Memory B cell (primary cell): ENCODE measurements around the gene TPCN2.

Source experiments
- ATAC-seq: fragments of 150-1000 bp; cut with Tn5 transposase; 2 replicates; pipeline ENCODE4 v1.10.0; 2021; ENCODE audit warnings: low read depth, mild to moderate bottlenecking, moderate library complexity
- DNase-seq, 2 donors: peaks; one replicate each; pipeline ENCODE4 v3.0.0; 2022; ENCODE audit warnings: low spot score in 2 of 2
- H3K27ac Mint-ChIP-seq: one replicate; pipeline ENCODE4 v1.8.0; 2022; ENCODE audit warnings: mild to moderate bottlenecking, moderate library complexity, mixed read lengths
- H3K27me3 Mint-ChIP-seq: one replicate; pipeline ENCODE4 v1.8.0; 2022; ENCODE audit warnings: mixed read lengths
- H3K36me3 Mint-ChIP-seq: one replicate; pipeline ENCODE4 v1.8.0; 2022; ENCODE audit warnings: mild to moderate bottlenecking, mixed read lengths
- H3K4me1 Mint-ChIP-seq: one replicate; pipeline ENCODE4 v1.8.0; 2022; ENCODE audit warnings: mixed read lengths
- H3K4me3 Mint-ChIP-seq: one replicate; pipeline ENCODE4 v1.8.0; 2022; ENCODE audit warnings: mild to moderate bottlenecking, moderate library complexity, mixed read lengths
- H3K9me3 Mint-ChIP-seq: one replicate; pipeline ENCODE4 v1.8.0; 2022; ENCODE audit warnings: mixed read lengths

TPCN2 gene

DNA sequence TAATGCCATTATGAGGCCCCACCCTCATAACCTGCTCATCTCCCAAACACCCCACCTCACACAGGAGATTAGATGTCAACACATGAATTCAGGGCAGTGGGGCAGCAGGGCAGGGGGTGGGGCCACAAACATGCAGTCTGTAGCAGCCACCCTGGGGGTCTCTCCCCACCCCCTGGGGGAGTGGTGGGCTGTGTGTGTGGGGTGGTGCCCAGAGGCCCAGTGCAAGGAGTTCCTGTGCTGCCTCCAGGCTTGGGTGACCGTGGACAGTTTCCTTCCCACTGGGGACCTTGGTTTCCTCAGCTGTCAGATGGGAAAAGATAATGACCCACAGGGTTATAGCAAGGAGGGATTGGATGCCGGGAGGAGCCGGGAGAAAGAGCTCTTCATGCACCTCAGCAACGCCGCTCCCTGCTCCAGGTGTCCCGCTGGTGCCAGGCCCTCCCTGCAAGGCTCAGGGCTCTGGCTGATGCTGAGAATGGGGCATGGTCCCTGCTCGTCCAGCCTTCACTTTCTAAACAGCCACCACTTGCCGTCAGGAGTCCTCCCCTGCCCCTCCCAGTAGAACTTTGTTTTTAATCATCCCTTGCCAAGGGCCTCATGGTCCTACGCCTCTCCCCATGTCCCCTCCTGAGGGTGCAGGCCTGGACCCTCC is 33.7 kb upstream of the TPCN2 start:
- Mint-ChIP-seq H3K36me3 (no peaks in the 10 kb centered on the region), H3K9me3 (peaks cover 8% of the 10 kb centered on the region), H3K27me3 (peaks cover 22% of the 10 kb centered on the region), H3K27ac (no peak overlapping the region), H3K4me1 (peaks cover 3% of the 10 kb centered on the region), H3K4me3 (no peak overlapping the region)
- DNase-seq, result no peak
- no peak for ATAC-seq

DNA sequence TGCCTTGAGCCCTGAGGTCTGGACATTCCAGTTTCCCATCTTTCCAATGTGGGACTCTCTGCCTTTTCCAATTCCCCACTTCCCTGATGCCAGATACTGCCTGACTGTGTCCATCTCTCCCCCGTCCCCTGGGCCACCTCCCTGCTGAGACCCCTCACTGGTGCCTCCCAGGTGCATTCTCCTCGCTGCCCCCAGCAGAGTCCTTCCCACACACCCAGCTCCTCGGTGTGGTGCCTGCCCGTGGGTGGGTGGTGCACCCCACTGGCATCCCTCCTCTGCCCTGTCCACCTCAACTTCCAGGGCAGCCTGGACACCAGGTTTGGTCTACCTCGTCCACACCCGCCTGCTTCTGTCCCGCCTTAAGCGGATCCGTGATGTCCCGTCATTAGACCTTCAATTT is 30.8 kb upstream of the TPCN2 start:
- Mint-ChIP-seq H3K4me1 (no peaks in the 10 kb centered on the region), H3K36me3 (no peaks in the 10 kb centered on the region), H3K4me3 (no peak overlapping the region), H3K9me3 (peaks cover 8% of the 10 kb centered on the region), H3K27ac (no peak overlapping the region), H3K27me3 (peaks cover 11% of the 10 kb centered on the region)
- ATAC-seq, result no peak
- DNase-seq, result no peak

DNA sequence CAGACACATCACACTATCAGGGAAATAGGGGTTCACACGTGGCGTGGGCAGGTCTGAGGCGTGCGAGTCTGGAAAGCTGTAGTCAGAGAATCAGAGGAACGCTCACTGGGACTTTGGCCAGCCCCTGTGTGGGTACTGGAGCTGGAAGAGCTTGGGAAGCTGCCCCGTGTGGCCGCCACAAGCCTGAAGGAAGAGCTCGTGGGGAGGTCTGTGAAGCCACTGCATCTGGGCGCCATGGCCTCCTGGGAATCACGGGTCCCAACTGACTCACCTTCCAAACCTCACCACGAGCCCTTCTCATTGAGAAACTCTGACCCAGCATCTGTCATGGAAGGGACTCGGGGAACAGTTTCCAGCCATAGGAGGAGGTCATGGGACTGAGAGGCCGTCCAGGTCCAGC is 29.8 kb upstream of the TPCN2 start:
- Mint-ChIP-seq H3K27me3 (peaks cover 9% of the 10 kb centered on the region), H3K27ac (no peak overlapping the region), H3K4me3 (no peak overlapping the region), H3K9me3 (peaks cover 8% of the 10 kb centered on the region), H3K4me1 (no peaks in the 10 kb centered on the region), H3K36me3 (no peaks in the 10 kb centered on the region)
- ATAC-seq (no peak), DNase-seq (no peak)

DNA sequence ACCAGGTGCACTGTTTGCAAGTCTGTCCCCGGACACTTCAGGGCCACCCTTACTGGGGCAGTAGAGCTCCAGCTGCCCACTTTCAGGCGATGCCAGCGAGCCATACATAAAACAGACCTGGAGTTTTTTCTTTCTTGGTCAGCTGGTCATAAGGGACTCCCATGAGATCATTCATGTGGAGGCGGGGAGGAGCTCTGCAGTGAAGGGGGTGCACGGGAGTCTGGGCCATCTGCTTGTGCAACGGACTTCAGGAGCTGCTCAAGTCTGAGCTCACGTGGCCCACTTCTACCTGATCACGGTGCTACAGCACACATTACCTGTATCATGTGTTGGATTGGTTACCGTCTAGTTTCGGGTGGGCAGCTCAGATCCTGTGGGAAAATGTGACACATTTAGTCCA is 26.5 kb upstream of the TPCN2 start:
- no peaks in the 10 kb centered on the region for H3K4me1 Mint-ChIP-seq
- ATAC-seq (no peak), DNase-seq (no peak)
- no peaks in the 10 kb centered on the region for H3K36me3 Mint-ChIP-seq
- H3K27ac Mint-ChIP-seq, result no peak overlapping the region
- H3K4me3 Mint-ChIP-seq, result no peak overlapping the region
- H3K9me3 Mint-ChIP-seq, result no peaks in the 10 kb centered on the region
- peaks cover 1% of the 10 kb centered on the region for H3K27me3 Mint-ChIP-seq

DNA sequence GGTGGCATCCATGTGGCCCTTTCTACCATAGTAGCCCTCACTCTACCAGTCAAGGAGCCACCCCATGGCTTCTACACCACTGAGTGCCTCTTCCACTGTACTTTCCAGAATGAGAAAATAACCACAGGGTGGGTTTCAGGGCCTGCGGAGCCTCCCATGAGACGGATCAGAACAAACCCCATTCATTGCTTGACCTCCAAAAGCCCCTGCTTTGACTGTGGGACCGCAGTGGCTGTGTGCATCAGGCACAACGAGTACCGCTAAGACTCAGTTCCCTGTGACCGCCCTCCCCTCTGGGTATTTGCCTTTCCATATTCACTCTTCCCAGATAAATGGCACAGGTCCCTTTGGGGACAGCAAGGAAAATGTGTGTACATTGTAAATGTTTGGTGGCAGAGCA is 24.2 kb upstream of the TPCN2 start:
- Mint-ChIP-seq H3K4me1 (no peaks in the 10 kb centered on the region), H3K27ac (no peak overlapping the region)
- ATAC-seq, result no peak

DNA sequence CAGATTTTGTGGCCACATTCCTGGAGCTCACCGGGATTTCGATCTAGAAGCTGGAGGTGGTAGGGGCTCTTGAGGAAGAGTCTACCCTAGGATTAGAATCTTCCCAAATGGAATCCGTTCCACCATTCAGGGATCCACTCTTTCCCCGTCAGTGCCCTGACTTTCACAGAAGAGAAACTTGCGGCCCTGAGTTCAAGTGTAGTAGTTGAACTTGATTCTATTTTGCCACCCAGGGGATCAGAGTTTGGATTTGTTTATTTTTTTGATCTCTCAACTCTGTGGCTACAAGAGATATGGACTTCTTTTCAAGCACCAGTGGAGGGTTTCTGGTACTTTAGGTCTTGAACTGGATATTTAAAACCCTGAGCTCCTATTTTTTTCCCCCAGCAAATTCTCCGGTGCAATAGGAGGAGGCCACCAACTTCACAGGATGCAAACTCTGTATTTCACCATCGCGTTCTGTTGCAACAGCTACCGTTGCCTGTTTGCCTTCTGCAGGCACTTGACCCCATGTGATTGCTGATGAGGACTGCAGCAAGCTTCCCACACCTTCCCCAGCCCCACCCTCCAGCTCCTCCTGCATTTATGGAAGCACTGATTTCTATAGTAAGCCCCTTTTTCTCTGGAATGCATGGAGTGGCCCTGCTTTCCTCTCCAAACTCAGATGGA is 20.9 kb upstream of the TPCN2 start:
- ATAC-seq (no peak), DNase-seq (no peak)
- H3K27ac Mint-ChIP-seq, result no peak overlapping the region
- H3K4me1 Mint-ChIP-seq, result peaks cover under 1% of the 10 kb centered on the region
- peaks cover 2% of the 10 kb centered on the region for H3K27me3 Mint-ChIP-seq
- H3K4me3 Mint-ChIP-seq, result no peak overlapping the region
- no peaks in the 10 kb centered on the region for H3K9me3 Mint-ChIP-seq
- H3K36me3 Mint-ChIP-seq, result no peaks in the 10 kb centered on the region

More for the DNA sequence above, 24.2 kb upstream of the TPCN2 start:
- DNase-seq, result no peak
- Mint-ChIP-seq H3K36me3 (no peaks in the 10 kb centered on the region), H3K27me3 (no peaks in the 10 kb centered on the region), H3K4me3 (no peak overlapping the region), H3K9me3 (no peaks in the 10 kb centered on the region)

DNA sequence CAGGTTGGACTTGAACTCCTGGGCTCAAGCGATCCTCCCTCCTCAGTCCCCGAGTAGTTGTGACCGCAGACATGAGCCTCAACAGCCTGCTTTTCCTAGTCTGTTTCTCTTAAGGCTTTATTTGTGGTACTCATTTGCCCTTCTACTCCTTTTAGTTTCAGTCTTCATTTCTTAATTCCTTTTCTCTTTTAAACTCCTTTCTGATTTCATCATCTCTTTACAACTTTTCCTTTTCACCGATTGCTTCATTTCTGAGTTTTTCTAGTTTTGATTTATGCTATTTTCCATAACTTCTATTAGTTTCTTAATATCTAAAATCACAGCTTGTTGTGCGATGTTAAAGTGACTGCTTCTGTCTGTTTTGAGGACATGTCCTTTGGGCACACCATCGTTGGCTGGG is 18.4 kb upstream of the TPCN2 start:
- Mint-ChIP-seq H3K27me3 (peaks cover 4% of the 10 kb centered on the region), H3K4me1 (peaks cover 2% of the 10 kb centered on the region), H3K36me3 (no peaks in the 10 kb centered on the region), H3K27ac (no peak overlapping the region), H3K9me3 (no peaks in the 10 kb centered on the region), H3K4me3 (no peak overlapping the region)
- DNase-seq (no peak), ATAC-seq (no peak)

DNA sequence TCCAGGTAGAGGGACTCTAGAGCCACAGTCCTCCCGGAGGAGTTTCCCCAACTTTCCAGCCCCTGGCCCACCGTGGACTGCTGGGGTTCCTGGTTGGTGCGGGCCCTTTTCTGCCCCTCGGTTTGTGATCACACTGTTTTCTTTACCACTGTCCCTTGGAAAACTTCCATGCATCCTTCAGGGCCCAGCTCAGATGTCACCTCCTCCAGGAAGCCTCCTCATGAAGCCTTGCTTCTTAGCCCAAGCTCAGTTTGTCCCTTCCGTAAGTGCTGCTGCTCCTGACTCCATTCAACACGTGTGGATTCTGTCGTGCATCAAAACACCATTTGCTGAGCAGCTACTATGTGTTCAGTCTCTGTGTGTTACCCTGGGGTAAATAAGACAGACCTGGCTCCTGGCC is 15.9 kb upstream of the TPCN2 start:
- no peak for DNase-seq
- no peak overlapping the region for H3K27ac Mint-ChIP-seq
- H3K4me1 Mint-ChIP-seq, result peaks cover 2% of the 10 kb centered on the region
- H3K36me3 Mint-ChIP-seq, result no peaks in the 10 kb centered on the region
- peaks cover 8% of the 10 kb centered on the region for H3K27me3 Mint-ChIP-seq
- H3K4me3 Mint-ChIP-seq, result no peak overlapping the region
- H3K9me3 Mint-ChIP-seq, result no peaks in the 10 kb centered on the region
- ATAC-seq, result no peak

DNA sequence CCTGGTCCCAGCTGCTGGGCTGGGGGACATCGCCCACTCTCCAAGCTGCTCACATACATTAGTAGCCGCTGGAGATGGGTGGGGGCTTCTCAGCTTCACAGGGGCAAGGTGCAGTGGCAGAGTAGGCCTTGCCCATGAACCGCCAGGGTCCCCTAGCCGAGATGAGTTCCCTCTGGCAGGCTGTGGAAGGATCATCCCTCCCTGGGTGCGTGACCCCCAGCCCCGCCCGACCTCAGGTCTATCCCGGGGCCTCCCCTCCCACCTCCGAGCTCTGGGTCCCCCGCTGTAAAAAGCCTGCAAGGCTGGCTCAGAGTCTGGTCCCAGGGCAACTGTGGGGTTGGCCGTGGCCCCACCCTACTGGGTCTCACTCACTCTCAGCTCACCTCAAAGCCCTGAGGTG is 15.3 kb upstream of the TPCN2 start:
- no peak for ATAC-seq
- H3K9me3 Mint-ChIP-seq, result no peaks in the 10 kb centered on the region
- H3K27me3 Mint-ChIP-seq, result peaks cover 8% of the 10 kb centered on the region
- no peak overlapping the region for H3K27ac Mint-ChIP-seq
- no peak for DNase-seq
- H3K4me3 Mint-ChIP-seq, result no peak overlapping the region
- no peaks in the 10 kb centered on the region for H3K36me3 Mint-ChIP-seq
- H3K4me1 Mint-ChIP-seq, result peaks cover 2% of the 10 kb centered on the region

DNA sequence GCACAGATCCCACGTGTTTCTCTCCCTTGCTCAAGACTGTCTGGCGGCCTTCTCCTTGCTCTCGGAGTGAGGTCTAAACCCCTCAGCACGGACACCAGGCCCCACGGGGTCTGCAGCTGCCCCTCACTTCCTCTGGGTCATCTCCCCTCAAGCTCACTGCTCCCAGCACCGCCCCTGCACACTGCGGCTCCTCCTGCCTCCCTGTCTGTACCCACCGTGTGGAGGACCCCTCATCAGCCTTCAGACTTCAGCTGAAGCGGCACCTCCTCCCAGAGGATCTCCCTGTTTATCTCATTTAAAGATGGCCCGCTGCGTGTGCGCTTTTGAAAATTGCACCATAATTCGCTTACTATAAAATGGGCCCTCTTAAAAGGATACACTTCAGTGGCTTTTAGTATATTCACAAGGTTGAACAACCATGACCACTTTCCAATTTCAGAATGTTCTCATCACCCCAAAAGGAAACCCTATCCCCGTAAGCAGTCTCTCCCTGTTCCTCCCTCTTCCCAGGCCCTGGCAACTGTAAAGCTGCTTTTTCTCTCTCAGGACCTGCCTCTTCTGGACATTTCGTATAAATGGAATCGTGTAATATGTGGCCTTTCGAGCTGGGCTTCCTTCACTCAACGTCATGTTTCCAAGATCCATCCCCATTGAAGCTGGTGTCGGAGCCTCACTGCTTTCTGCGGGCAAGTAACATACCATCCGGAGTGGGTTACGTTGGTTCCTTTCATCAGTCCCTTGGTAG is 14.4 kb upstream of the TPCN2 start:
- H3K4me1 Mint-ChIP-seq, result peaks cover 2% of the 10 kb centered on the region
- no peak for ATAC-seq
- H3K4me3 Mint-ChIP-seq, result no peak overlapping the region
- H3K27ac Mint-ChIP-seq, result no peak overlapping the region
- peaks cover 8% of the 10 kb centered on the region for H3K27me3 Mint-ChIP-seq
- no peak for DNase-seq
- H3K36me3 Mint-ChIP-seq, result no peaks in the 10 kb centered on the region
- H3K9me3 Mint-ChIP-seq, result no peaks in the 10 kb centered on the region

DNA sequence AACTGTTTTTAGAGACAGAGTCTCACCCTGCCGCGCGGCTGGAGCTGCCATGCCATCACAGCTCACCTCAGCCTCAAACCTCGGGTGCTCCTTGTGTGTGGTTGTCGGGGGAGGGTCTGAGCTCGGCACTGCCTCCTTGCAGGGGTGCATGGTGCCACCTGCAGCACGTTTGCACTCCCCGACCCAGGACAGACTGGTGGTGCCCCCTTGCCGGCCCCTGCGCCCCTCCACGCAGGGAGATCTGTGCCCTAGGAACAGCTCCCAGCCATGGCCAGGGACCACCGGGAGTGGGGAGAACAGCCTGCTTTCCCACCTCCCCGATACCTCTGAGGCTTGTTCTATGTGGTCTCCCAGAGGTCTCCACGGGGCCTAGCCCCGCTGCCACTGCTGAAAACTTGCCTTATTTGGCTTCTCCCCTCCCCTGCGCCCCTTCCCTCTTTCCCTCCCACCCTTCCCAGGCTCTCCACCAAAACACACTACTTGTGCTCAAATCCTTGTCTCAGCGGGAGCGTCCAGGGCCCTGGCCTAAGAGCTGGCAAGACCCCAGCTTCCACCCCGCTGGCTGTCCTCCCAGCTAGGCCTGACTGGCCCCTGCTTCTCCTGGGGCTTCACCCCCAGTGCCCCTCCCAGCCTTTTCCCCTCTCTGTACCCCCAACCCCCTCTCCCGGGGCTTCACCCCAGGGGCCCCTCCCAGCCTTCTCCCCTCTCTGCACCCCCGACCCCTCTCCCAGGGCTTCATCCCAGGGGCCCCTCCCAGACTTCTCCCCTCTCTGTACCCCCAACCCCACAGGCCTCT is 13.4 kb upstream of the TPCN2 start:
- Mint-ChIP-seq H3K9me3 (no peaks in the 10 kb centered on the region), H3K36me3 (no peaks in the 10 kb centered on the region), H3K4me3 (no peak overlapping the region), H3K27ac (no peak overlapping the region), H3K27me3 (peaks cover 8% of the 10 kb centered on the region), H3K4me1 (peaks cover 2% of the 10 kb centered on the region)
- no peak for ATAC-seq
- no peak for DNase-seq

DNA sequence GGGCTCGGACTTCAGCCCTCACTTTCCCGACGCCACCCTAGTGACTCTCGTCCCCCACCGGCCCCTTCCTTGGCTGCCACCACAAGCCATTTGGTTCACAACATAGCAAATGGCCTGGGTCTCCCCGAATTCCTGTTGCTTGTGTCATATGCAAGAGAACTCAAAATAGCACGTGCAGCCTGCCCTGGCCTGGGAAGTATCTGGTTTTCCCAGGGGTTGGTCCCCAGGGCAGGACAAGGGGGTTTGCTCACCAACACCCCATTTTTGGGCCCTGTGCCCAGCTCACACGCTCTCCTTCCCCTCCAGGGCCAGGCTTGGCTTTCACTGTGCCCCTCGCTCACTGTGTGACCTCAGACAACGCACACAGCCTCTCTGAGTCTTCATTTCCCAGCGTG is 12.8 kb upstream of the TPCN2 start:
- Mint-ChIP-seq H3K4me3 (no peak overlapping the region), H3K9me3 (no peaks in the 10 kb centered on the region), H3K27me3 (peaks cover 8% of the 10 kb centered on the region), H3K36me3 (no peaks in the 10 kb centered on the region), H3K4me1 (peaks cover 2% of the 10 kb centered on the region), H3K27ac (no peak overlapping the region)
- DNase-seq (no peak), ATAC-seq (no peak)

DNA sequence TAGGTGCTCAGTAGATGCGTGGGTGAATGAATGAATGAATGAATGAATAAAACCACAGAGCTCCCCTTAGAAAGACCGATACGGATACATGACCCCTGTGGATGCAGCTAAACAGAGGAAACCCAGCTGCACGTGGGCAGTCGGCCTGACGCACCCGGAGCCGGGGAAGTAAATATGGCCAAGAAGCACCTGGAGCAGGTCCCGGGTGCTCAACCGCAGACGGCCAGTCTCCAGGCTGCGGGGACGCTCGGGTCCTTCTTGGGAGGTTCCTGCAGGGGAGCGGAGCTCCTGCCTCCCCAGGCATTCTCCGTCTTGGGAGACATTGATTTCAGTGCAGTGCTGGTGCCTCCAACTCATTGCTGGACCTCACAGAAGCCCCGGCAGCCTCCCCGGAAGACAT is 11.7 kb upstream of the TPCN2 start:
- peaks cover 6% of the 10 kb centered on the region for H3K27me3 Mint-ChIP-seq
- no peak overlapping the region for H3K4me3 Mint-ChIP-seq
- H3K4me1 Mint-ChIP-seq, result peaks cover 2% of the 10 kb centered on the region
- no peak overlapping the region for H3K27ac Mint-ChIP-seq
- H3K9me3 Mint-ChIP-seq, result no peaks in the 10 kb centered on the region
- ATAC-seq (no peak), DNase-seq (no peak)
- no peaks in the 10 kb centered on the region for H3K36me3 Mint-ChIP-seq

DNA sequence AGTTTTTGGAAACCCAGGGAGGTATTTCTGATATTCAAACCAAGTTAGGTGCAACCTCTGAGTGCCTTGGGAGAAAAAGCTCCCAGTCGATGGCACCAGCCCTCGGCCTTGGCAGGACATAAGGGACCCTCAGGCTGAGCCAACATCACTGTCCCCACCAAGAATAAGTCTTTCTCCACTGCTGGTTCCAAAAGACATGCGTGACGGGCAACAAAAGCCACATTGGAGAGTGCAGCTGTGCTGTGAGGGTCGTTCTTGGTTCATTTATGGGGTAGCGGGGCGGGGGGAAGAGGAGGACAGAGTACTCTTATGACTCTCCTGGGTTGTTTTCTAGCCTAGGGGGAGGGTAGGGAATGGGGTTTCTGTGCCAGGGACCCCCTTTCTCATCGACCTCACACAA is 11.2 kb upstream of the TPCN2 start:
- peaks cover 7% of the 10 kb centered on the region for H3K27me3 Mint-ChIP-seq
- peaks cover 2% of the 10 kb centered on the region for H3K4me1 Mint-ChIP-seq
- no peak overlapping the region for H3K4me3 Mint-ChIP-seq
- no peaks in the 10 kb centered on the region for H3K36me3 Mint-ChIP-seq
- DNase-seq (no peak), ATAC-seq (no peak)
- H3K27ac Mint-ChIP-seq, result no peak overlapping the region
- no peaks in the 10 kb centered on the region for H3K9me3 Mint-ChIP-seq
